ENCODE results near the gene CDC42. TPM values are rescaled to one million over a fixed set of nuclear protein-coding genes. Genes with fewer than 3 reads are reported as not detected.
"Not testable (repeated sequence)": the region's sequence is repeated elsewhere in the genome, so short reads cannot be mapped to it uniquely, and the experiment has no call there.

CDC42 gene
- total and polyA plus RNA-seq, 7 donors, result 71.6 to 135 (median 119) TPM

- peak overlapping the region; percentile 37 for H3K27ac ChIP-seq
- ATAC-seq (no peak), DNase-seq (no peak)
- peak overlapping the region; percentile 28 for H3K4me3 ChIP-seq
- peaks cover 52% of the 10 kb centered on the region for H3K4me1 ChIP-seq
- H3K27me3 ChIP-seq (ENCODE audit: insufficient read depth in 3 of 3, low read length in 2 of 3), result no peaks in the 10 kb centered on the region
- peaks cover 3 to 55% of the 10 kb centered on the region in 2 donors for H3K36me3 ChIP-seq (ENCODE audit: insufficient read depth in 1 of 2, low read depth in 1 of 2)
- H3K9me3 ChIP-seq, result no peaks in the 10 kb centered on the region
- no peak for TF ChIP-seq CTCF (IDR thresholded peaks at IDR 0.05)
- WGBS, 3 donors, result 36 to 47% (median 38%) methylated on average over 2 of the region's 2 CpGs
- intact Hi-C loops (cut with DNase I), result no loop called here
Measured at GRCh38 chr1:22088331-22088730, 35.8 kb downstream of the CDC42 start.

GRCh38 chr1:22089134-22089571 lies 36.6 kb downstream of the CDC42 start:
- Histone ChIP-seq H3K9me3 (no peaks in the 10 kb centered on the region), H3K36me3 (ENCODE audit: insufficient read depth in 1 of 2, low read depth in 1 of 2) (peaks cover 3 to 60% of the 10 kb centered on the region in 2 donors), H3K27me3 (ENCODE audit: insufficient read depth in 3 of 3, low read length in 2 of 3) (no peaks in the 10 kb centered on the region), H3K27ac (peak overlapping the region; percentile 37), H3K4me3 (peak overlapping the region; percentile 28), H3K4me1 (peaks cover 48% of the 10 kb centered on the region)
- no peak for TF ChIP-seq CTCF (IDR thresholded peaks at IDR 0.05)
- no peak for DNase-seq
- ATAC-seq, result peak; percentile 63 to 69 (median 66)
- 17 to 35% (median 22%) methylated on average over 3 of the region's 3 CpGs for WGBS, 3 donors
- intact Hi-C loops (cut with DNase I), result no loop called here

- Histone ChIP-seq H3K4me1 (peaks cover 52% of the 10 kb centered on the region), H3K9me3 (no peaks in the 10 kb centered on the region), H3K36me3 (ENCODE audit: insufficient read depth in 1 of 2, low read depth in 1 of 2) (peaks cover 3 to 65% of the 10 kb centered on the region in 2 donors), H3K27me3 (ENCODE audit: insufficient read depth in 3 of 3, low read length in 2 of 3) (no peaks in the 10 kb centered on the region), H3K27ac (peak overlapping the region; percentile 37), H3K4me3 (peak overlapping the region; percentile 28)
- TF ChIP-seq CTCF (IDR thresholded peaks at IDR 0.05), result no peak
- intact Hi-C loops (cut with DNase I), result no loop called here
- ATAC-seq, result peak in 2 of 4 donors; percentile 32 to 38
- WGBS, 3 donors, result 23 to 32% (median 25%) methylated on average over 6 of the region's 6 CpGs
- DNase-seq, result no peak
Measured at GRCh38 chr1:22089787-22090186, 37.3 kb downstream of the CDC42 start.

- Histone ChIP-seq H3K4me3 (peak overlapping the region; percentile 28), H3K9me3 (no peaks in the 10 kb centered on the region), H3K27ac (no peak overlapping the region), H3K36me3 (ENCODE audit: insufficient read depth in 1 of 2, low read depth in 1 of 2) (peaks cover 3 to 72% of the 10 kb centered on the region in 2 donors), H3K27me3 (ENCODE audit: insufficient read depth in 3 of 3, low read length in 2 of 3) (no peaks in the 10 kb centered on the region), H3K4me1 (peaks cover 54% of the 10 kb centered on the region)
- ATAC-seq (no peak), DNase-seq (no peak)
- TF ChIP-seq CTCF (IDR thresholded peaks at IDR 0.05), result no peak
- 70 to 74% (median 70%) methylated on average over 3 of the region's 3 CpGs for WGBS, 3 donors
- intact Hi-C loops (cut with DNase I), result no loop called here
Measured at GRCh38 chr1:22090867-22091266, 38.4 kb downstream of the CDC42 start.

- 70 to 78% (median 72%) methylated on average over 3 of the region's 3 CpGs for WGBS, 3 donors
- peaks cover 3 to 71% of the 10 kb centered on the region in 2 donors for H3K36me3 ChIP-seq (ENCODE audit: insufficient read depth in 1 of 2, low read depth in 1 of 2)
- H3K4me3 ChIP-seq; H3K27me3 ChIP-seq (ENCODE audit: insufficient read depth in 3 of 3, low read length in 2 of 3); H3K9me3 ChIP-seq; intact Hi-C loops (cut with DNase I); DNase-seq; H3K27ac ChIP-seq; ATAC-seq: not testable (repeated sequence)
- peaks cover 48% of the 10 kb centered on the region for H3K4me1 ChIP-seq
Measured at GRCh38 chr1:22092026-22092768, 39.7 kb downstream of the CDC42 start.
